HEK293 (cell line): Measurements from ENCODE around the gene HOXB7.
A peak's percentile ranks its signal among the peaks of the same experiment; 100 is the strongest.

Experiments used
- CTCF ChIA-PET: fragments of 350-600 bp; formaldehyde crosslinking; extraction: SDS; loops from one replicate; lab custom pipeline; 2021; ENCODE audit warnings: antibody characterized with exemption; lab: Yijun Ruan, JAX
- POLR2A ChIA-PET: fragments of 300-600 bp; formaldehyde crosslinking; extraction: SDS; loops from one replicate; lab custom pipeline; 2020; ENCODE audit warnings: antibody characterized with exemption, inconsistent platforms; lab: Yijun Ruan, JAX
- H3K27ac ChIP-seq: fragments of 200-500 bp; sonication (Bioruptor generic); 2 replicates; pipeline ENCODE4 v1.5.1; 2014; ENCODE audit warnings: low read depth, low read length, control low read depth, inconsistent platforms; ENCODE audit errors: extremely low read depth
- H3K36me3 ChIP-seq, 2 experiments: fragments of 200-500 bp in 1 of 2; sonication (Bioruptor generic) in 1 of 2; 1 replicate in 1 of 2; 2 replicates in 1 of 2; pipeline ENCODE4 v1.5.1; 2014 to 2017; ENCODE audit warnings: inconsistent platforms in 2 of 2, low read length in 2 of 2; ENCODE audit not compliant: control insufficient read depth in 2 of 2, insufficient read depth in 1 of 2
- H3K4me1 ChIP-seq: fragments of 200-500 bp; sonication (Bioruptor generic); 2 replicates; pipeline ENCODE4 v1.5.1; 2014; ENCODE audit warnings: mild to moderate bottlenecking, low read length, inconsistent platforms; ENCODE audit not compliant: control insufficient read depth, insufficient read depth
- H3K4me3 ChIP-seq: 2 replicates; pipeline ENCODE4 v1.5.1; 2011; ENCODE audit warnings: low read depth, mild to moderate bottlenecking, control low read depth, low read length, moderate library complexity
- H3K9me3 ChIP-seq: fragments of 200-500 bp; sonication (Bioruptor generic); 2 replicates; pipeline ENCODE4 v1.5.1; 2014; ENCODE audit warnings: low read depth, low read length, inconsistent platforms; ENCODE audit not compliant: control insufficient read depth, insufficient read depth
- HOXA7 ChIP-seq: sonication (generic); formaldehyde crosslinking; IDR thresholded peaks from 2 replicates; pipeline ENCODE4 v1.8.1; 2022; ENCODE audit warnings: missing genetic modification reagents, borderline replicate concordance
- KLF16 ChIP-seq: fragments of 450-650 bp; formaldehyde crosslinking; IDR thresholded peaks from 2 replicates; pipeline ENCODE4 v1.5.1; 2017; ENCODE audit warnings: missing biosample characterization, missing genetic modification characterization
- PRDM1 ChIP-seq: fragments of 450-650 bp; formaldehyde crosslinking; IDR thresholded peaks from 2 replicates; pipeline ENCODE4; 2016; ENCODE audit warnings: missing biosample characterization, missing genetic modification characterization
- PRDM2 ChIP-seq: fragments of 450-650 bp; formaldehyde crosslinking; IDR thresholded peaks from 2 replicates; pipeline ENCODE4 v1.5.1; 2016; ENCODE audit warnings: missing biosample characterization, missing genetic modification characterization, borderline replicate concordance
- SP2 ChIP-seq: fragments of 450-650 bp; formaldehyde crosslinking; IDR thresholded peaks from 2 replicates; pipeline ENCODE4 v1.5.1; 2016; ENCODE audit warnings: missing biosample characterization, missing genetic modification characterization
- SP3 ChIP-seq: fragments of 450-650 bp; formaldehyde crosslinking; IDR thresholded peaks from 2 replicates; pipeline ENCODE4 v1.5.1; 2016; ENCODE audit warnings: missing biosample characterization, missing genetic modification characterization
- ZBTB7A ChIP-seq: fragments of 450-650 bp; formaldehyde crosslinking; IDR thresholded peaks from 2 replicates; pipeline ENCODE4 v1.5.1; 2016; ENCODE audit warnings: low read depth, missing biosample characterization, missing genetic modification characterization
- ZNF148 ChIP-seq: fragments of 450-650 bp; formaldehyde crosslinking; IDR thresholded peaks from 2 replicates; pipeline ENCODE4 v1.5.0; 2017; ENCODE audit warnings: missing biosample characterization, missing genetic modification characterization, borderline replicate concordance
- ZNF211 ChIP-seq: fragments of 450-650 bp; formaldehyde crosslinking; IDR thresholded peaks from 2 replicates; pipeline ENCODE4 v1.5.1; 2016; ENCODE audit warnings: low read depth, missing biosample characterization, missing genetic modification characterization
- ZNF248 ChIP-seq: fragments of 450-650 bp; formaldehyde crosslinking; IDR thresholded peaks from 2 replicates; pipeline ENCODE4 v1.5.1; 2017; ENCODE audit warnings: missing biosample characterization, missing genetic modification characterization
- ZNF335 ChIP-seq: fragments of 450-650 bp; formaldehyde crosslinking; conservative IDR thresholded peaks from 2 replicates; pipeline ENCODE4 v1.5.1; 2016; ENCODE audit warnings: missing biosample characterization, missing genetic modification characterization
- ZNF366 ChIP-seq: fragments of 450-650 bp; formaldehyde crosslinking; conservative IDR thresholded peaks from 2 replicates; pipeline ENCODE4 v1.5.1; 2016; ENCODE audit warnings: missing biosample characterization, missing genetic modification characterization
- ZNF433 ChIP-seq: fragments of 450-650 bp; formaldehyde crosslinking; IDR thresholded peaks from 2 replicates; pipeline ENCODE4 v1.5.1; 2016; ENCODE audit warnings: missing biosample characterization, missing genetic modification characterization, low read depth
- ZNF600 ChIP-seq: fragments of 450-650 bp; formaldehyde crosslinking; IDR thresholded peaks from 2 replicates; pipeline ENCODE4 v1.5.1; 2016; ENCODE audit warnings: missing biosample characterization, missing genetic modification characterization
- ZNF670 ChIP-seq: fragments of 450-650 bp; formaldehyde crosslinking; IDR thresholded peaks from 2 replicates; pipeline ENCODE4 v1.5.1; 2016; ENCODE audit warnings: missing biosample characterization, missing genetic modification characterization, low read depth
- TF ChIP-seq, protein P1 (sequence below): fragments of 450-650 bp; formaldehyde crosslinking; IDR thresholded peaks from 2 replicates; pipeline ENCODE4 v1.5.1; 2017; ENCODE audit warnings: missing biosample characterization, missing genetic modification characterization
- TF ChIP-seq, protein P2 (sequence below): fragments of 450-650 bp; formaldehyde crosslinking; IDR thresholded peaks from 2 replicates; pipeline ENCODE4 v1.5.1; 2016; ENCODE audit warnings: missing biosample characterization, missing genetic modification characterization

Gene HOXB7

GRCh38 chr17:48615047-48615962 is 4.5 kb upstream of the HOXB7 start, which contains the start of gene HOXB8 (continued):
- TF ChIP-seq ZNF148 (tag by site-specific recombination) (no peak), HOXA7 (CRISPR knock-in tag) (no peak), KLF16 (tag by site-specific recombination) (0 out of 2 replicates have a peak, but pooled peaks have one; percentile 3), ZNF670 (tag by site-specific recombination) (no peak), SP3 (tag by site-specific recombination) (no peak), ZNF433 (tag by site-specific recombination) (no peak), ZNF248 (tag by site-specific recombination) (no peak), PRDM2 (tag by site-specific recombination) (no peak), ZNF211 (no peak)

- Histone ChIP-seq H3K9me3 (no peaks in the 10 kb centered on the region), H3K36me3 (no peaks in the 10 kb centered on the region), H3K4me3 (peak overlapping the region; percentile 35), H3K4me1 (peaks cover 41% of the 10 kb centered on the region), H3K27ac (peak overlapping the region; percentile 72)
- TF ChIP-seq ZNF335 (peak; percentile 73), ZBTB7A (tag by site-specific recombination) (no peak), ZNF366 (tag by site-specific recombination) (peak; percentile 66), ZNF600 (tag by site-specific recombination) (peak; percentile 57; the same call in 1 of the 2 replicates), PRDM1 (tag by site-specific recombination) (peak; percentile 32; the same call in 1 of the 2 replicates), SP2 (tag by site-specific recombination) (no peak)
- TF ChIP-seq, protein P1, sequence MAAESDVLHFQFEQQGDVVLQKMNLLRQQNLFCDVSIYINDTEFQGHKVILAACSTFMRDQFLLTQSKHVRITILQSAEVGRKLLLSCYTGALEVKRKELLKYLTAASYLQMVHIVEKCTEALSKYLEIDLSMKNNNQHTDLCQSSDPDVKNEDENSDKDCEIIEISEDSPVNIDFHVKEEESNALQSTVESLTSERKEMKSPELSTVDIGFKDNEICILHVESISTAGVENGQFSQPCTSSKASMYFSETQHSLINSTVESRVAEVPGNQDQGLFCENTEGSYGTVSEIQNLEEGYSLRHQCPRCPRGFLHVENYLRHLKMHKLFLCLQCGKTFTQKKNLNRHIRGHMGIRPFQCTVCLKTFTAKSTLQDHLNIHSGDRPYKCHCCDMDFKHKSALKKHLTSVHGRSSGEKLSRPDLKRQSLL (tag by site-specific recombination), result peak; percentile 28; the same call in 1 of the 2 replicates
- TF ChIP-seq, protein P2, sequence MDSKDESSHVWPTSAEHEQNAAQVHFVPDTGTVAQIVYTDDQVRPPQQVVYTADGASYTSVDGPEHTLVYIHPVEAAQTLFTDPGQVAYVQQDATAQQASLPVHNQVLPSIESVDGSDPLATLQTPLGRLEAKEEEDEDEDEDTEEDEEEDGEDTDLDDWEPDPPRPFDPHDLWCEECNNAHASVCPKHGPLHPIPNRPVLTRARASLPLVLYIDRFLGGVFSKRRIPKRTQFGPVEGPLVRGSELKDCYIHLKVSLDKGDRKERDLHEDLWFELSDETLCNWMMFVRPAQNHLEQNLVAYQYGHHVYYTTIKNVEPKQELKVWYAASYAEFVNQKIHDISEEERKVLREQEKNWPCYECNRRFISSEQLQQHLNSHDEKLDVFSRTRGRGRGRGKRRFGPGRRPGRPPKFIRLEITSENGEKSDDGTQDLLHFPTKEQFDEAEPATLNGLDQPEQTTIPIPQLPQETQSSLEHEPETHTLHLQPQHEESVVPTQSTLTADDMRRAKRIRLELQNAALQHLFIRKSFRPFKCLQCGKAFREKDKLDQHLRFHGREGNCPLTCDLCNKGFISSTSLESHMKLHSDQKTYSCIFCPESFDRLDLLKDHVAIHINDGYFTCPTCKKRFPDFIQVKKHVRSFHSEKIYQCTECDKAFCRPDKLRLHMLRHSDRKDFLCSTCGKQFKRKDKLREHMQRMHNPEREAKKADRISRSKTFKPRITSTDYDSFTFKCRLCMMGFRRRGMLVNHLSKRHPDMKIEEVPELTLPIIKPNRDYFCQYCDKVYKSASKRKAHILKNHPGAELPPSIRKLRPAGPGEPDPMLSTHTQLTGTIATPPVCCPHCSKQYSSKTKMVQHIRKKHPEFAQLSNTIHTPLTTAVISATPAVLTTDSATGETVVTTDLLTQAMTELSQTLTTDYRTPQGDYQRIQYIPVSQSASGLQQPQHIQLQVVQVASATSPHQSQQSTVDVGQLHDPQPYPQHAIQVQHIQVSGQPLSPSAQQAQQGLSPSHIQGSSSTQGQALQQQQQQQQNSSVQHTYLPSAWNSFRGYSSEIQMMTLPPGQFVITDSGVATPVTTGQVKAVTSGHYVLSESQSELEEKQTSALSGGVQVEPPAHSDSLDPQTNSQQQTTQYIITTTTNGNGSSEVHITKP (tag by site-specific recombination), result peak; percentile 91
- ChIA-PET POLR2A (interaction anchor here (1.0 to 1.4 kb wide), 2 partner anchors 12 to 22 kb away, joined by 4 to 6 read pairs; partner anchors contain the start of gene HOXB9), CTCF (interaction anchor here (0.7 to 5.7 kb wide), 4 partner anchors 20 to 354 kb away, joined by 3 to 86 read pairs (median 8); no protein-coding TSS in a partner anchor)
Observed at GRCh38 chr17:48613862-48614694, 3.3 kb upstream of the HOXB7 start.
